Thyroid gland (tissue), 4 donors: Measurements from ENCODE around the gene S100A7. TPM values are rescaled to one million over a fixed set of nuclear protein-coding genes. Genes with fewer than 3 reads are reported as not detected.
"Not testable (repeated sequence)": the region's sequence is repeated elsewhere in the genome, so short reads cannot be mapped to it uniquely, and the experiment has no call there.

Source experiments
- DNase-seq, 2 donors: peaks; one replicate each; pipeline ENCODE4 v3.0.0-alpha.2; 2019
- H3K27ac ChIP-seq, 3 donors: fragments of 200-600 bp; sonication (generic); 1 replicate in 2 of 3; 2 replicates in 1 of 3; pipeline ENCODE4 v1.5.1; 2016 to 2019; ENCODE audit warnings: mild to moderate bottlenecking in 1 of 3, moderate library complexity in 1 of 3
- H3K27me3 ChIP-seq: fragments of 200-600 bp; sonication (generic); one replicate; pipeline ENCODE4 v1.5.1; 2019
- H3K36me3 ChIP-seq, 2 donors: fragments of 200-600 bp; sonication (generic); one replicate each; pipeline ENCODE4 v1.5.1; 2016 to 2019
- H3K4me1 ChIP-seq, 2 donors: fragments of 200-600 bp; sonication (generic); one replicate each; pipeline ENCODE4 v1.5.1; 2017 to 2019
- H3K4me3 ChIP-seq, 3 donors: fragments of 200-600 bp; sonication (generic); replicated peaks in 1 of 3; 1 replicate in 2 of 3; 2 replicates in 1 of 3; pipeline ENCODE4 v1.5.1; 2016; ENCODE audit warnings: mild to moderate bottlenecking in 1 of 3
- H3K9me3 ChIP-seq: fragments of 200-600 bp; sonication (generic); one replicate; pipeline ENCODE4 v1.5.1; 2017
- CTCF ChIP-seq, 6 experiments: fragments of 200-600 bp in 3 of 6; fragments of 450-650 bp in 3 of 6; sonication (generic) in 3 of 6; IDR thresholded peaks; one replicate each; pipeline ENCODE4 v1.5.1; 2016 to 2019; ENCODE audit warnings: antibody characterized with exemption in 6 of 6, mild to moderate bottlenecking in 2 of 6, inconsistent platforms in 1 of 6, moderate library complexity in 1 of 6
- POLR2A ChIP-seq, 2 donors: fragments of 450-650 bp; IDR thresholded peaks; one replicate each; pipeline ENCODE4 v1.6.1; 2017; ENCODE audit warnings: antibody characterized with exemption in 2 of 2, mild to moderate bottlenecking in 2 of 2, moderate library complexity in 1 of 2
- WGBS, 2 donors: methylation state at CpG; one replicate each; pipeline ENCODE4 v1.1.5; 2017; 5-methylcytosine and 5-hydroxymethylcytosine counted together
- intact Hi-C: fragments of 100-400 bp; cut with DNase I; formaldehyde crosslinking; loops from one replicate; pipeline ENCODE4 v1.15.1; 2023
- total RNA-seq, 4 donors: library from RNA; depleted of rRNA; stranded (reverse); fragments of >200 nt; gene quantifications; one replicate each; pipeline ENCODE4 v1.2.3, GENCODE V29; 2016

S100A7 gene
- total RNA-seq, 4 donors from 2014 or later, result not detected

DNA sequence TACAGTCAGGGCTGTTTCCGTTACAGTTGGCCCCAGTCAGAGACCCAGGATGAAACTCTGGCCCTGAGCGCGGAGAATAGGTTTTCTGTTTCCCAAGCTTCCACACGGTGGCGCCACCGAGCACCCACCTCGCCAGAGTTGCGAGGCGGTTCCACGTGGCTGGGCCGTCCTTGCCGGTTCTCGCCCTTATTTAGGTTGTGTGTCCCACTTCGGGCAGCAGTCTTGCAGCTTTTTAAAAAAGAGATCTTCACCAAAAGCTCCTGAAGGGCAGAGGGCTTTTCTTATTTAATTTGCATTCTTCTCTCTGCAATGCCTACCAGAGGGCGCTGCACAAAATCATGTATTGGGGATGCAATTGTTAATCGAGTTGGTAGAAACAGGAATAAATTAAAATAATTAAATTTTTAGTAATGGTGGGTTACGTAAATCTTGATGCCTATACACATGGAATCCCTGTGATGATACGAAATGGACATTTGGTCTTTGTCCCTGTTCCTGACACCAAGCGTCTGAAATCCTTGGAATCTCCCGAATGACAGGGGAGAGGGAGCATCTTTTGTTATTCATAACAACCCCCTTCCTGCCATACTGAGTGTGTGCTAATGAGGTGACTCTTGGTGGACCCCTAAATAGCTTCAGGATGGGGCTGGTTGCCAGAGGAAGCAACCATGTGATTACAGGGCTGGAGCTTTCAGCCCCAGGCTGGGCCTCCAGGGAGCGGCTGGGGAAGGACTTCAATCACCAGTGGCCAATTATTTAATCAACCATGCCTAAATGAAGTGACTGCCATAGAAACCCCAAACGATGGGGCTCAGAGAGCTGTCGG is 5.6 kb upstream of the S100A7 start:
- Histone ChIP-seq H3K27me3 (peaks cover 4% of the 10 kb centered on the region), H3K4me3 (no peak overlapping the region), H3K27ac (no peak overlapping the region), H3K4me1 (peaks cover 0 to 3% of the 10 kb centered on the region in 2 donors), H3K36me3 (no peaks in the 10 kb centered on the region), H3K9me3 (no peaks in the 10 kb centered on the region)
- WGBS, 2 donors, result 17 to 23% methylated on average over 23 of the region's 23 CpGs
- intact Hi-C loops, result no loop called here
- TF ChIP-seq POLR2A (IDR thresholded peaks at IDR 0.05) (no peak), CTCF (IDR thresholded peaks at IDR 0.05) (peak; percentile 52 to 86 (median 66))
- DNase-seq, result peak; percentile 39 to 61

DNA sequence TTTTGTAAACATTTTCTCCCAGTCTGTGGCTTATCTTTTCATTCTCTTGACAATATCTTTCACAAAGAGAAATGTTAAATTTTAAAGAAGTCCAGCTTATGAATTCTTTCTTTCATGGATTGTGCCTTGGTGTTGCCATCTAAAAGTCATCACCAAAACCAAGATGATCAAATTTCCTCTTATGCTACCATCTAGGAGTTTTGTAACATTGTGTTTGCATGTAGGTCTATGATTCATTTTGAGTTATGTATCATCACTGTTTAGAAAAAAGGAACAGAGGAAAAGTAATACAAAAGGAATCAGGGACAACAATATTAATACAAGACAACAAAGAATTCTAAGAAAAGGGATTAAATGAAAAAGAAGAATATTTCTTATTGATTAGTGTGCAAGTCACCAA is 2.3 kb upstream of the S100A7 start:
- H3K9me3 ChIP-seq, H3K27ac ChIP-seq, intact Hi-C loops, H3K36me3 ChIP-seq, H3K4me3 ChIP-seq, DNase-seq, H3K27me3 ChIP-seq, H3K4me1 ChIP-seq: not testable (repeated sequence)

DNA sequence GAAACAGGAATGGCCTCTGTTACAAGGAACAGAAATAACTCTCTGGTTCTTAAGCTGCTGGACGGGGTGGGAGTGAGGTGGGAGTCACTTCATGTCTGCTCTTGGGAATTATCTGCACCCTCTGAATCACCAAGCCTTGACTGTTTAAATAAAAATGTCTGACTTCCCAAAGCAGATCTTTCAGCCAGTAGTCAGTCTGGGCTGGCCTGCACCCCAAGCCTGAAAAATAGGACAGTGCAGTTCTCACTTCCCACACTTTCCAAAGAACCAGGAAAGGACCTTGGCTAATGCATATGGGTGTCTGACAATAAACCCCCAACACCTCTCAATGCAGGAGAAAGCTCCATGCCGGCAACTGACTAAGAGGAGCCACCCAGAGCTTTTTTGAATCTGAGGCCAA is 796 bp downstream of the S100A7 start:
- no peak for DNase-seq
- Histone ChIP-seq H3K4me1 (no peaks in the 10 kb centered on the region), H3K27ac (no peak overlapping the region), H3K9me3 (no peaks in the 10 kb centered on the region), H3K4me3 (no peak overlapping the region), H3K36me3 (no peaks in the 10 kb centered on the region), H3K27me3 (no peaks in the 10 kb centered on the region)
- intact Hi-C loops, result no loop called here
- 70 to 73% methylated on average over 2 of the region's 2 CpGs for WGBS, 2 donors
- TF ChIP-seq POLR2A (IDR thresholded peaks at IDR 0.05) (no peak), CTCF (IDR thresholded peaks at IDR 0.05) (no peak)

GRCh38 chr1:153456396-153456795 is 4.1 kb downstream of the S100A7 start:
- no peak for TF ChIP-seq CTCF (IDR thresholded peaks at IDR 0.05)
- no peak for TF ChIP-seq POLR2A (IDR thresholded peaks at IDR 0.05)
- WGBS, 2 donors, result 50 to 60% methylated on average over 1 of the region's 1 CpG
- no peak for DNase-seq
- Histone ChIP-seq H3K4me1 (no peaks in the 10 kb centered on the region), H3K36me3 (no peaks in the 10 kb centered on the region), H3K4me3 (no peak overlapping the region), H3K27ac (no peak overlapping the region), H3K9me3 (no peaks in the 10 kb centered on the region), H3K27me3 (no peaks in the 10 kb centered on the region)
- intact Hi-C loops, result no loop called here

- H3K27me3 ChIP-seq, H3K4me1 ChIP-seq, intact Hi-C loops, DNase-seq, H3K36me3 ChIP-seq, H3K4me3 ChIP-seq, H3K27ac ChIP-seq, H3K9me3 ChIP-seq: not testable (repeated sequence)
- 80 to 84% methylated on average over 4 of the region's 4 CpGs for WGBS, 2 donors
These were observed 11.6 kb downstream of the S100A7 start for GRCh38 chr1:153448851-153449250.

- Histone ChIP-seq H3K9me3 (no peaks in the 10 kb centered on the region), H3K4me1 (no peaks in the 10 kb centered on the region), H3K36me3 (no peaks in the 10 kb centered on the region), H3K27ac (no peak overlapping the region), H3K4me3 (no peak overlapping the region), H3K27me3 (no peaks in the 10 kb centered on the region)
- intact Hi-C loops, result no loop called here
- TF ChIP-seq CTCF (IDR thresholded peaks at IDR 0.05) (no peak), POLR2A (IDR thresholded peaks at IDR 0.05) (no peak)
- WGBS, 2 donors, result 77 to 82% methylated on average over 1 of the region's 1 CpG
- no peak for DNase-seq
These were observed 12.8 kb downstream of the S100A7 start for GRCh38 chr1:153447498-153448170.
